Measurements from ENCODE around the gene EIPR1. TPM values are rescaled to one million over a fixed set of nuclear protein-coding genes. Genes with fewer than 3 reads are reported as not detected.

EIPR1 gene
- total RNA-seq, 1 donor from 2014 or later: 27.8 TPM

DNA sequence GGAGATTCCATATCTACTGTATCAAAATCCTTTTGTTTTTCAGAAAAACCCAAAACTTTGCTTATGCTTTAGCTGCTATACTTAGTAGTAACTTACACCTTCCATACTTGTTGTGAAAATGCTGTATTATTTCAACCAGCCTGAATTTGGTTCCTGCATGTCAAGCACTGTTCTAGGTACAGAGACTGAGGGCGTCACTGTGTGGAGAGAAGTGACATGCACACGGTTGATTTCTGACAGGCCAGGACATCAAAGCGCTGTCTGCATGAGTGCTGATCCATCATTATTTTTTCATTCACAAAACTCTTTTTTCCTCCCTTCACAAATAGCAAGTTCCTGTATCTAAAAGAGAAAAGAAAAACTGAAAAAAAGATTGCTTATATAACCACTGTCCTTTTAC is 33.5 kb upstream of the EIPR1 start:
- Mint-ChIP-seq H3K9me3 (ENCODE audit: unreplicated experiment) (no peaks in the 10 kb centered on the region), H3K27me3 (ENCODE audit: low read depth, unreplicated experiment) (no peaks in the 10 kb centered on the region), H3K4me1 (ENCODE audit: low read depth, unreplicated experiment) (no peaks in the 10 kb centered on the region), H3K36me3 (ENCODE audit: low read depth, unreplicated experiment) (peaks cover 12% of the 10 kb centered on the region), H3K4me3 (ENCODE audit: unreplicated experiment) (no peak overlapping the region), H3K27ac (ENCODE audit: unreplicated experiment) (no peak overlapping the region)
- Histone ChIP-seq H3K9ac (ENCODE audit: low read length) (no peak overlapping the region), H4K20me1 (ENCODE audit: insufficient read depth, low read length) (peaks cover 9% of the 10 kb centered on the region), H2AFZ (ENCODE audit: low read depth, low read length) (no peak overlapping the region), H3K4me2 (ENCODE audit: low read length) (no peak overlapping the region), H3K27me3 (ENCODE audit: insufficient read depth, low read length) (no peaks in the 10 kb centered on the region), H3K27ac (ENCODE audit: low read depth, low read length) (no peak overlapping the region), H3K4me1 (ENCODE audit: insufficient read depth, low read length) (no peaks in the 10 kb centered on the region), H3K79me2 (ENCODE audit: insufficient read depth, low read length) (peaks cover 29% of the 10 kb centered on the region), H3K4me3 (ENCODE audit: insufficient read depth, low read depth, low read length) (no peak overlapping the region), H3K9me3 (ENCODE audit: insufficient read depth, low read depth, low read length) (no peaks in the 10 kb centered on the region), H3K36me3 (ENCODE audit: insufficient read depth, low read length) (peaks cover 8% of the 10 kb centered on the region)
- DNase-seq (ENCODE audit: low read depth): no peak
- FAIRE-seq: no peak
- TF ChIP-seq CTCF (IDR thresholded peaks at IDR 0.05; ENCODE audit: insufficient read depth, low read depth, low read length) (no peak), EZH2 (IDR thresholded peaks at IDR 0.05; ENCODE audit: insufficient read depth, low read length) (no peak)

DNA sequence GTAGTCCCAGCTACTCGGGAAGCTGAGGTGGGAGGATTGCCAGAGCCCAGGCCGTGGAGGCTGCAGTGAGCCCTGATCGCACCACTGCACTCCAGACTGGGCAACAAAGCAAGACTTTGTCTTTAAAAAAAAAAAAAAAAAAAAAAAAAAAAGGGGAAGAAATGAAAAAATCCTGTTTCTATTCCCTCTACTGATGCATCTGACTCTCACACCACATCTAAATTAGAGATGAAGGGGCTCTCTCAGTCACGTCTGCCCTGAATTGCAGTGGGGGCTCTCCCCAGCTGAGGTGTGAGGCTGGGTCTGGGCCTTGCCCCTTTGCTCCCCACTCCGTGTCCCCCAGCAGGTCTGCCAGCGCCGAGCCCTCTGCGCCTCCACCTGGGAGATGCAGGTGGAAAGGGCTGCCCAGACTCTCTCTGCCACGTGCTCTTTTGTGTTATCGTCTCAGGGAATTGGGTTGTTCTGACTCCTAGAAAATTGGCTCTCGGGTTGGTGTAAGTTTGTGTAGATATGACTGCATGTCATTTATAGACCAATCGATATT is 32.1 kb upstream of the EIPR1 start:
- Histone ChIP-seq H3K79me2 (ENCODE audit: insufficient read depth, low read length) (peaks cover 33% of the 10 kb centered on the region), H3K9me3 (ENCODE audit: insufficient read depth, low read depth, low read length) (no peaks in the 10 kb centered on the region), H3K27me3 (ENCODE audit: insufficient read depth, low read length) (no peaks in the 10 kb centered on the region), H3K27ac (ENCODE audit: low read depth, low read length) (no peak overlapping the region), H3K4me1 (ENCODE audit: insufficient read depth, low read length) (no peaks in the 10 kb centered on the region), H3K4me2 (ENCODE audit: low read length) (no peak overlapping the region), H4K20me1 (ENCODE audit: insufficient read depth, low read length) (peaks cover 12% of the 10 kb centered on the region), H2AFZ (ENCODE audit: low read depth, low read length) (no peak overlapping the region), H3K36me3 (ENCODE audit: insufficient read depth, low read length) (peaks cover 16% of the 10 kb centered on the region), H3K4me3 (ENCODE audit: insufficient read depth, low read depth, low read length) (no peak overlapping the region), H3K9ac (ENCODE audit: low read length) (no peak overlapping the region)
- H3K4me1 Mint-ChIP-seq (ENCODE audit: low read depth, unreplicated experiment): no peaks in the 10 kb centered on the region
- peaks cover 4% of the 10 kb centered on the region for H3K36me3 Mint-ChIP-seq (ENCODE audit: low read depth, unreplicated experiment)
- no peak overlapping the region for H3K4me3 Mint-ChIP-seq (ENCODE audit: unreplicated experiment)
- DNase-seq (ENCODE audit: low read depth) (no peak), FAIRE-seq (no peak)
- no peak overlapping the region for H3K27ac Mint-ChIP-seq (ENCODE audit: unreplicated experiment)
- no peak for TF ChIP-seq EZH2 (IDR thresholded peaks at IDR 0.05; ENCODE audit: insufficient read depth, low read length)
- no peak for TF ChIP-seq CTCF (IDR thresholded peaks at IDR 0.05; ENCODE audit: insufficient read depth, low read depth, low read length)
- H3K27me3 Mint-ChIP-seq (ENCODE audit: low read depth, unreplicated experiment): no peaks in the 10 kb centered on the region
- no peaks in the 10 kb centered on the region for H3K9me3 Mint-ChIP-seq (ENCODE audit: unreplicated experiment)

- no peak overlapping the region for H3K27ac Mint-ChIP-seq (ENCODE audit: unreplicated experiment)
- Histone ChIP-seq H4K20me1 (ENCODE audit: insufficient read depth, low read length) (peaks cover 14% of the 10 kb centered on the region), H3K4me3 (ENCODE audit: insufficient read depth, low read depth, low read length) (no peak overlapping the region), H3K27ac (ENCODE audit: low read depth, low read length) (no peak overlapping the region), H3K36me3 (ENCODE audit: insufficient read depth, low read length) (peaks cover 16% of the 10 kb centered on the region), H3K4me1 (ENCODE audit: insufficient read depth, low read length) (no peaks in the 10 kb centered on the region), H2AFZ (ENCODE audit: low read depth, low read length) (no peak overlapping the region), H3K27me3 (ENCODE audit: insufficient read depth, low read length) (no peaks in the 10 kb centered on the region), H3K4me2 (ENCODE audit: low read length) (no peak overlapping the region), H3K79me2 (ENCODE audit: insufficient read depth, low read length) (peaks cover 37% of the 10 kb centered on the region), H3K9me3 (ENCODE audit: insufficient read depth, low read depth, low read length) (no peaks in the 10 kb centered on the region), H3K9ac (ENCODE audit: low read length) (no peak overlapping the region)
- H3K4me3 Mint-ChIP-seq (ENCODE audit: unreplicated experiment): no peak overlapping the region
- TF ChIP-seq EZH2 (IDR thresholded peaks at IDR 0.05; ENCODE audit: insufficient read depth, low read length) (no peak), CTCF (IDR thresholded peaks at IDR 0.05; ENCODE audit: insufficient read depth, low read depth, low read length) (no peak)
- H3K4me1 Mint-ChIP-seq (ENCODE audit: low read depth, unreplicated experiment): no peaks in the 10 kb centered on the region
- FAIRE-seq (no peak), DNase-seq (ENCODE audit: low read depth) (no peak)
- no peaks in the 10 kb centered on the region for H3K27me3 Mint-ChIP-seq (ENCODE audit: low read depth, unreplicated experiment)
- no peaks in the 10 kb centered on the region for H3K9me3 Mint-ChIP-seq (ENCODE audit: unreplicated experiment)
- H3K36me3 Mint-ChIP-seq (ENCODE audit: low read depth, unreplicated experiment): peaks cover under 1% of the 10 kb centered on the region
These were observed 31.2 kb upstream of the EIPR1 start for GRCh38 chr2:3408781-3409180.
